Activated naive CD8-positive, alpha-beta T cell treated with anti-CD3 and anti-CD28 coated beads, Interleukin-2, amount 10 ng/mL, durations not matched to agents 7 days and 5 days (primary cell): ENCODE results near the gene SNHG17. TPM values are rescaled to one million over a fixed set of nuclear protein-coding genes. Genes with fewer than 3 reads are reported as not detected.
"Not testable (repeated sequence)": the region's sequence is repeated elsewhere in the genome, so short reads cannot be mapped to it uniquely, and the experiment has no call there.

Source experiments
- ATAC-seq: fragments of 150-1000 bp; cut with Tn5 transposase; one replicate; pipeline ENCODE4 v1.10.0; 2021; ENCODE audit warnings: low read depth, moderate library complexity
- POLR2A ChIA-PET: fragments of 350-600 bp; sonication (Branson Sonifier 250); formaldehyde crosslinking; loops from one replicate; lab custom pipeline; 2021; ENCODE audit warnings: antibody characterized with exemption; lab: Charles Lee
- DNase-seq: peaks from one replicate; pipeline ENCODE4 v3.0.0; 2021
- H3K27ac Mint-ChIP-seq: one replicate; pipeline ENCODE4 v1.8.0; 2022; ENCODE audit warnings: mild to moderate bottlenecking, mixed read lengths
- H3K27me3 Mint-ChIP-seq: one replicate; pipeline ENCODE4 v1.8.0; 2022; ENCODE audit warnings: mild to moderate bottlenecking, moderate library complexity, mixed read lengths
- H3K36me3 Mint-ChIP-seq: one replicate; pipeline ENCODE4 v1.8.0; 2021; ENCODE audit warnings: mild to moderate bottlenecking, mixed read lengths
- H3K4me1 Mint-ChIP-seq: one replicate; pipeline ENCODE4 v1.8.0; 2021; ENCODE audit warnings: mixed read lengths
- H3K4me3 Mint-ChIP-seq: one replicate; pipeline ENCODE4 v1.8.0; 2022; ENCODE audit warnings: mild to moderate bottlenecking, moderate library complexity, mixed read lengths
- H3K9me3 Mint-ChIP-seq: one replicate; pipeline ENCODE4 v1.8.0; 2021; ENCODE audit warnings: mixed read lengths
- total RNA-seq, 2 experiments: library from RNA; stranded (reverse); gene quantifications; one replicate each; pipeline ENCODE4 v1.2.3, GENCODE V29; 2021

SNHG17 gene
- total RNA-seq, 2 experiments from 2014 or later, result 70.9 to 74.4 TPM

DNA sequence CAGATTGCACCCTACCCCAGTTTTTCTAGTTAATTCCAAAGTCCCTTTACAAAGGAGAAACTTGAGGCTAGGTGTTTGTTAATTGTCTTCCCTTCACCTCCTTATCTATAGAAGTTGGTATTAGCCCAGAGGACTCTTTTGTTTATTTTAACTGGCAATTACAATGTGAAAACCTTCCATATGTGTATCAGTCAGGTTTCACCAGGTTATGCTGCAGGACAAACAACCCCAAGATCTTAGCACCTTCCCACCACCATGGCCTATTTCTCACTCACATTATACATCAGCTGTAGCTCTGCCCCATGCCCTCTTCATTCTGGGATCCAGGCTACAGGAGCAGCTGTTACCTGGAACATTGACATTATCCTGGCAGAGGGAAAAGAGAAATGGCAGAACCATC, 31.1 kb downstream of the SNHG17 start:
- Mint-ChIP-seq H3K27ac (no peak overlapping the region), H3K27me3 (no peaks in the 10 kb centered on the region), H3K36me3 (peaks cover 25% of the 10 kb centered on the region), H3K4me1 (no peaks in the 10 kb centered on the region), H3K9me3 (no peaks in the 10 kb centered on the region), H3K4me3 (no peak overlapping the region)
- POLR2A ChIA-PET, result no interaction called here
- no peak for DNase-seq
- ATAC-seq, result no peak

DNA sequence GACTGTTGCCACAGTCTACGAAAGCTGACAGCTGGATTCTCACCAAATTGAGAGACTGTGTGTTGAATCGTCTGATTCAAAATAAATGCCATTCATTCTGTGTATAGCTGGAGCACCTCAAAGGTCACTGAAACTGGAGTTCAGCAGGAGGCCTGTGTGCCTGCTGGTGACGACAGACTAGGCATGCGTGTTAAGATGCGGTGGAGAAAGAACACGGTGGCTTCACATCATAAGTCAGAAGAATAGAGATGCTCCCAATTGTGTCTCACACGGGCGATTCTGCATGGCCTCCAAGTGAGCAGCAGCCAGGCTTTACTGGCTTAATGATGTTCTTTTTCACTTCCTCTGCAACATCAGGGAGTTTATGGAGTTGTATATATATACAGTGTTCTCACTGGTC, 32.3 kb downstream of the SNHG17 start:
- DNase-seq (no peak), ATAC-seq (no peak)
- Mint-ChIP-seq H3K36me3 (peaks cover 21% of the 10 kb centered on the region), H3K9me3 (no peaks in the 10 kb centered on the region), H3K27ac (no peak overlapping the region), H3K4me3 (no peak overlapping the region), H3K4me1 (no peaks in the 10 kb centered on the region), H3K27me3 (peaks cover under 1% of the 10 kb centered on the region)
- POLR2A ChIA-PET, result no interaction called here

DNA sequence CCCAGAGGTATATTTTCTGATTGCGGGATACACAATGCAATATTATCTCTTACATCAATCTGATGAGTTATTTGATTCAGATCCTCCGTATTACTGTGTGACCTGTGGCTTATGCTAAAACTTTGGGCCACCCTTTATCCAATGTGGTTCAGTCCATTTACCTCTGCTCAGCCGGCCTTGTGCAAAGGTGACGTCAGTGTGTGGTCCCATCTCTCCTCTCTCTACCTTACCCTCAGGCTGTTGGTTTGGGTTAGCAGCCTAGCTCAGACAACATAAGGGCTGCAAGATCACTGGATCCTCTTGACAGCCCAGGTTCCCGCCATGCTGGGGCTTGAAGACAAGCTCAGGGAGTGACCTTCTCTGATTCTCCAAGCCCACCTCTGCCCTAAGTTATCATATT, 33.0 kb downstream of the SNHG17 start:
- Mint-ChIP-seq H3K36me3 (peaks cover 19% of the 10 kb centered on the region), H3K27ac (no peak overlapping the region), H3K27me3 (peaks cover 4% of the 10 kb centered on the region), H3K4me3 (no peak overlapping the region), H3K9me3 (no peaks in the 10 kb centered on the region), H3K4me1 (no peaks in the 10 kb centered on the region)
- DNase-seq, result no peak
- POLR2A ChIA-PET, result no interaction called here
- no peak for ATAC-seq

DNA sequence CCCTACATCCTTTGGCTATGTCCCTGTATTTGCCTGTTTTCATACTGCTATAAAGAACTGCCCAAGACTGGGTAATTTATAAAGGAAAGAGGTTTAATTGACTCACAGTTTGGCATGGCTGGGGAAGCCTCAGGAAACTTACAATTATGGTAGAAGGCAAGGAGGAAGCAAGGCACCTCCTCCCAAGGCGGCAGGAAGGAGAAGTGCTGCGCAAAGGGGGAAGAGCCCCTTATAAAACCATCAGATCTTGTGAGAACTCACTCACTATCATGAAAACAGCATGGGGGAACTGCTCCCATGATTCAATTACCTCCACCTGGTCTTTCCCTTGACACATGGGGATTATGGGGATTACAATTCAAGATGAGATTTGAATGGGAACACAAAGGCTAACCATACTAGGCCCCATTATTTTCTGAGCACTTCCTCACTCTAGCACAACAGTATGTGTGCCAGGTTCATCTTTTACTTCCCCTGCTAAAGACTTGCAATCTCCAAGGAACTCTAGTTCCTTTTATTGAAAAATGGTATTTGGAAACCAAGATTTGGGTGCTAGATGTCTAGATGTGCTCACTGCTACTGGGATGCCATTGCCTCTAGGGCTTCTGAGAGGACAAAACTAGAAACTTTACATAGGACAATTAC, 39.3 kb downstream of the SNHG17 start:
- H3K4me3 Mint-ChIP-seq, POLR2A ChIA-PET, H3K9me3 Mint-ChIP-seq, H3K4me1 Mint-ChIP-seq, DNase-seq, H3K27me3 Mint-ChIP-seq, H3K36me3 Mint-ChIP-seq, ATAC-seq, H3K27ac Mint-ChIP-seq: not testable (repeated sequence)

DNA sequence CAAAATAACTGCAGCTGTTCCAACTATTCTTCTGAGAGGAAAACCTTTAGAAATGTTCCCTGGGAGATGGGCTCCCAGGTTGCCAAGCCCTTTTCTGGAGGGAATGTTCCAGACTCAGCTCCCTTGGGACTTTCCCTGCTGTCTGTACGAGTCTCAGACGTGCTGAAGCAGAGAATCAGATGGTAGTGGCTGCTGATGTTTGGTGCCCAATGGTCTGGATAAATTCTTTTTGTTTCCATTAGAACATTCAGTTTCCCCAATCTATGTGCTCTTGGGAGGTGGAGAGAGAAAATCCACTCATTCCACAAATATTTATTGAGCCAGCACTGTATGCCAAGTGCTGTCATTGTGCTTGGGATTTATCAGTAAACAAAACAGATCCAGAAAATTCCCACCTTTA, 40.0 kb downstream of the SNHG17 start:
- DNase-seq (no peak), ATAC-seq (no peak)
- no peaks in the 10 kb centered on the region for H3K9me3 Mint-ChIP-seq
- H3K27me3 Mint-ChIP-seq, result peaks cover 4% of the 10 kb centered on the region
- H3K27ac Mint-ChIP-seq, result no peak overlapping the region
- POLR2A ChIA-PET, result no interaction called here
- no peaks in the 10 kb centered on the region for H3K36me3 Mint-ChIP-seq
- no peak overlapping the region for H3K4me3 Mint-ChIP-seq
- no peaks in the 10 kb centered on the region for H3K4me1 Mint-ChIP-seq

DNA sequence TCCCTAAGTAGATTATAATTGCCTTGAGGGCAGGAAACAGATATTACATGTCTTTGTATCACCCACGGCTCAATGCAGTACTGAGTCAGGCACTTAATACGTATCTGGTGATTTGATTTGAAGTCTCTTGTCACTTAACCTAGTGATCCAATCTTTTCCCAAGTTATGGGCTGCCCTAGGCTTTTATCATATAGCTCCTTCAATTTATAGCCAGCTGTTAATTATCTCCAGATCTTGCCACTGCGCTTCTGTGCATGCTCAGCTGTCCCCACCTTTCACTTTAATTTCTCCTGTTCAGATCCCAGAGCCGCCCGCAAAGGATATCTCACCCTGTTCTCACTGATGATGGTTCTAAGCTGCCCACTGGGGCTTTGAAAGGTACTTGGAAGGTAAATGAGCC, 41.9 kb downstream of the SNHG17 start:
- Mint-ChIP-seq H3K9me3 (no peaks in the 10 kb centered on the region), H3K27ac (no peak overlapping the region), H3K27me3 (peaks cover 4% of the 10 kb centered on the region), H3K4me3 (no peak overlapping the region), H3K4me1 (no peaks in the 10 kb centered on the region), H3K36me3 (no peaks in the 10 kb centered on the region)
- DNase-seq (no peak), ATAC-seq (no peak)
- POLR2A ChIA-PET, result no interaction called here

DNA sequence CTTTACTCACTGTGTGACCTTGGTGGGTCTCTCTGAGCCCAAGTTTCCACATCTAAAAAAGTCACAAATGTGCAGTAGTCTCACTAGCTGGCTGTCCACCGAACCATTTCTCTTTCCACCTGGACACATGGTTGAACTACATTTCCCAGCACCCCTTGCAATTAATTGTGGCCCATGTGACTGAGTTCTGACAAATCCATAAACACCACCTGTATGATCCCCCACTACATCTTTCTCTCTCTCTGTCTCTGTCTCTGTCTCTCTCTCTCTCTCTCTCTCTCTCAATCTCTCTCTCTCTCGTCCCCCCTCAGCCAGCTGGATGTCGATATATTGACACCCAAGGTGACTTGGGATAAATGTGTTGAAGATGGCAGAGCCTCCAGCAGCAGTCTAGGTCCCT, 42.8 kb downstream of the SNHG17 start:
- DNase-seq (no peak), ATAC-seq (no peak)
- Mint-ChIP-seq H3K4me1 (no peaks in the 10 kb centered on the region), H3K36me3 (no peaks in the 10 kb centered on the region), H3K9me3 (no peaks in the 10 kb centered on the region), H3K27ac (no peak overlapping the region), H3K4me3 (no peak overlapping the region), H3K27me3 (no peaks in the 10 kb centered on the region)
- POLR2A ChIA-PET, result no interaction called here

DNA sequence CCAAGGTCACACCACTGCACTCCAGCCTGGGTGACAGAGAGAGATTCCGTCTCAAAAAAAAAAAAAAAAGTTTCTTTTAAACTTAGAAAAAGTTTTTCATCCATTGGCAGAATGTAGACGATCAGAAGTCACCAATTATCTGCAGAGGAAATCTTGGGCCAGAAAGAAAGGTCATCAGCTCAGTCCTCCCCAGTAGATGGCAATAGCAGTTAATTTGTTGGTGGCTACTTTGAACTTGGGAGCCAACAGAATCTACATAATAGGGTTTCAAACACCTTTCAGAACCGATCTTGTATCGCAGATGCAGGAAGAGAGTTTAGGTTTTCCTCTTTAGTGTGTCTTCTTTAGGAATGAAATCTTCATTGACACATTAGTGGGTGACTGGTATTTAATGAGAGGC, 47.2 kb downstream of the SNHG17 start:
- Mint-ChIP-seq H3K27me3 (no peaks in the 10 kb centered on the region), H3K4me1 (no peaks in the 10 kb centered on the region), H3K36me3 (no peaks in the 10 kb centered on the region), H3K4me3 (no peak overlapping the region), H3K27ac (no peak overlapping the region), H3K9me3 (no peaks in the 10 kb centered on the region)
- no peak for DNase-seq
- ATAC-seq, result no peak
- POLR2A ChIA-PET, result no interaction called here

DNA sequence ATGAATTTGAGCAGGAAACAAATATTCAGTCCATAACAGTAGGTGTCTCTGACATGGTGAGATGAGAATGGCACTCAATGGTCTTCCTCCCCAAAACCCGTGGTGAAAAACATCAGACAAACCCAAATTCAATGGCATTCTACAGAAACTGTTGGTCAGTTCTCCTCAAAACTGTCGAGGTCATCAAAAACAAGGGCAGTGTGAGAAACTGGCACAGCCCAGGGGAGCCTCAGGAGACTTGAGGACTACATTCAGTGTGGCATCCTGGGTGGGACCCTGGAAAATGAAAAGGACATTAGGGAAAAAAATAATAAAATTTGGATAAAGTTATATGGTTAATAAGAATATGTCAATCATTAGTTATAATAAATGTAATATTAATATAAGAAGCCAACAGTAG, 48.3 kb downstream of the SNHG17 start:
- H3K27me3 Mint-ChIP-seq, result no peaks in the 10 kb centered on the region
- no peaks in the 10 kb centered on the region for H3K36me3 Mint-ChIP-seq
- no peak overlapping the region for H3K4me3 Mint-ChIP-seq
- no peaks in the 10 kb centered on the region for H3K9me3 Mint-ChIP-seq
- no peak for DNase-seq
- no peak overlapping the region for H3K27ac Mint-ChIP-seq
- POLR2A ChIA-PET, result no interaction called here
- H3K4me1 Mint-ChIP-seq, result no peaks in the 10 kb centered on the region
- no peak for ATAC-seq

DNA sequence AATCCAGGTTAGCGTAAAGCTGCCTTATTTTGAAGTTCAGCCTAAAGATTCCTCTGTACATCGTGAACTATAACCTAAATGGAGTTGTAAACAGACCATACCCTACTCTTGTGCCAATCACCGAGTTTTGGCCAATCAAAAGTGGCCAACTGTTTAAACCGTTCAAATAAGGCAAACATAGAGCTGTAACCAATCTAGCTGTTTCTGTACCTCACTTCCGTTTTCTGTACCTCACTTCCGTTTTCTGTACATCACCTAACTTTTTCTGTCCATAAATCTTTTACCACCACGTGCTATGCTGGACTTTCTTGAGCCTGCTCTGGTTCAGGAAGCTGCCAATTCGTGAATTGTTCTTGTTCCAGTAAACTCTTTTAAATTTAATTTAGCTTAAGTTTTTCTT, 49.1 kb downstream of the SNHG17 start:
- ATAC-seq (no peak), DNase-seq (no peak)
- no peaks in the 10 kb centered on the region for H3K4me1 Mint-ChIP-seq
- H3K36me3 Mint-ChIP-seq, result no peaks in the 10 kb centered on the region
- H3K9me3 Mint-ChIP-seq, result no peaks in the 10 kb centered on the region
- H3K27ac Mint-ChIP-seq, result no peak overlapping the region
- H3K4me3 Mint-ChIP-seq, result no peak overlapping the region
- no peaks in the 10 kb centered on the region for H3K27me3 Mint-ChIP-seq
- POLR2A ChIA-PET, result no interaction called here

DNA sequence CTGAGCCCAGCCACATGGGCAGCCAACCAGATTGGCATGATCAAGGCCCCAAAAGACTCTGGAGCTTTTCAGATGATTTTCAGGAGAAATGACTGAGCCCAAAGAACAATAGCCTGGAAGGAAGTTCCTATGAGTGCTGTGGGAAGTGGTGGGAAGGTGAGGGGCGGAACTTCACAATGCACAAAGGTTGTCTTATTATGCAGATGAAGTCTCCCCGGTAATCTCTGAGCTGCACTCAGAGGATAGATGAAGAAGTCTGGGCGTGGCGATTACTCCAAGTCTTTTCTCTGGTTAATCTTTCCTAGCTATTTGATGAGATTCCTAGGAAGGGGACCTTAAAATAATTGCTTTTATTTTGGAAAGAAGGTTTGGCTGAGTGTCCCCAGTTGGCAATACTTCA, 52.0 kb downstream of the SNHG17 start:
- no peaks in the 10 kb centered on the region for H3K27me3 Mint-ChIP-seq
- POLR2A ChIA-PET, result no interaction called here
- no peaks in the 10 kb centered on the region for H3K9me3 Mint-ChIP-seq
- H3K4me1 Mint-ChIP-seq, result no peaks in the 10 kb centered on the region
- no peaks in the 10 kb centered on the region for H3K36me3 Mint-ChIP-seq
- ATAC-seq (no peak), DNase-seq (no peak)
- no peak overlapping the region for H3K4me3 Mint-ChIP-seq
- H3K27ac Mint-ChIP-seq, result no peak overlapping the region

DNA sequence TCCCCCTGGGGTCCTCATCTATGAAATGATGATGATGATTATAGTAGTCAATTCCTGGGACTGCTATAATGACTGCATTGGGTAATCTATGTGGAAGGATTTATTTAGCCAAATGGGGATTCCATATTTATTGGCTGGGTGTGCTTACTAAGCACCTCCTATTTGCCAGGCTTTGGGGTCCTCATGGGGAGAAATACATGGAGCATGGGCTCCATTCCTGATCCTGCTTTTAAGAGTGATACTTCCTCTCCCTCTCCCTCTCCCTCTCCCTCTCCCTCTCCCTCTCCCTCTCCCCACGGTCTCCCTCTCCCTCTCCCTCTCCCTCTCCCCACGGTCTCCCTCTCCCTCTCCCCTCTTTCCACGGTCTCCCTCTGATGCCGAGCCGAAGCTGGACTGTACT, 57.3 kb downstream of the SNHG17 start:
- DNase-seq, ATAC-seq, H3K9me3 Mint-ChIP-seq, H3K27ac Mint-ChIP-seq, H3K4me1 Mint-ChIP-seq, H3K36me3 Mint-ChIP-seq, POLR2A ChIA-PET, H3K27me3 Mint-ChIP-seq, H3K4me3 Mint-ChIP-seq: not testable (repeated sequence)

DNA sequence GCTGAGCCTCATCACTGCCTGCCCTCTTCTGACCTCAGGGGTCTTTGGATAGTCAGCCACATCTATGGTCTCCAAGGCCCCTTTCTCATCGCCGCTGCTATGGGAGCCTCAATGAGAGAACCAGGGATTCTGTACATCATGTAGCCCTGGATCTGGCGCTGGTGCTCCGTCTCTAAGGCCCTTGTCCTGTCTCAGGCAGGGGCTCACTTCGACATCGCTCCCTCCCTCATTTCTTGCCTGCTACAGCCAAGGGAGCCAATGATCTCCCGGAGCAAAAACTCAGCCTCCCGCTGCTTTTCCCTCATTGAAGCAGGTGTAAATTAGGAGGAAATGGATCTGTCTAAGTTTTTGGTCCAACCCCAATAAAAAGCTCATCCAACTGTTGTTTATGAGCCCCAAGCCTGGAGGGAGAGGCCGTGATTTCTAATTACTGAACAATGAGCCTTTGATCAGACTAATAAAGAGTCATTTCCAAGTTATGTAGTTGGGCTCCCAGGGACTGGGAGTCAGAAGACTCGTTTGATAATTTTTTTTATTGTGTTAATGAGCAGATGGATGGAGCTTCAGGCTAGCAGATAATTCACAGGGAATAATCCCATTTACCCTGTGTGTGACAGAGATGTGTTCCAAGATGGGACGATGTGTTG, 58.0 kb downstream of the SNHG17 start:
- H3K27ac Mint-ChIP-seq, result no peak overlapping the region
- peaks cover 7% of the 10 kb centered on the region for H3K27me3 Mint-ChIP-seq
- no peaks in the 10 kb centered on the region for H3K9me3 Mint-ChIP-seq
- no peak for DNase-seq
- no peak overlapping the region for H3K4me3 Mint-ChIP-seq
- POLR2A ChIA-PET, result no interaction called here
- no peaks in the 10 kb centered on the region for H3K4me1 Mint-ChIP-seq
- no peak for ATAC-seq
- H3K36me3 Mint-ChIP-seq, result no peaks in the 10 kb centered on the region

DNA sequence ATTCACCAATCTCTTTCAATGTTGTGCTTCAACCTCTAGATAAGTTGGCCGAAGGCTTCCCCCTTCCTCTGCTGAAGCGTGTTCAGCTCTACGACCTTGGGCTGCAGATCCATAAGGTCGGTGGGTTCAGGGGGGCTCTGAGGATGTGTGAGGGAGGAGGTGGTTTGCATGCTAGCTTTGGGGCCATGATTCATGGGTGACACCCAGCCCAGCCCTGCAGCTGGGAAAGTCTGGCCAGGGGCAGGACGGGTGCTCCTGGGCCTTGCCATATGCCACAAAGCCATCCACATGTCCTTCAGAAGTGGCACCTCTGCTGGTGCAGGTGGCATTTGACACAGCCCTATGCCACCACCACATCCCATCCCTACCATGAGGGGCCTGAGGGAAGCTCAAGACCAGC, 61.2 kb downstream of the SNHG17 start:
- Mint-ChIP-seq H3K27ac (no peak overlapping the region), H3K36me3 (no peaks in the 10 kb centered on the region), H3K4me3 (no peak overlapping the region), H3K9me3 (no peaks in the 10 kb centered on the region), H3K27me3 (peaks cover 11% of the 10 kb centered on the region), H3K4me1 (no peaks in the 10 kb centered on the region)
- POLR2A ChIA-PET, result no interaction called here
- ATAC-seq (no peak), DNase-seq (no peak)
